Stomach smooth muscle (tissue), 2 donors: ENCODE data around the gene RPRM.
"Not testable (repeated sequence)": the region's sequence is repeated elsewhere in the genome, so short reads cannot be mapped to it uniquely, and the experiment has no call there.

ENCODE experiments used
- H3K27ac ChIP-seq: one replicate; pipeline ENCODE4 v1.7.0; 2013; ENCODE audit warnings: mild to moderate bottlenecking, low read length, inconsistent platforms
- H3K27me3 ChIP-seq, 2 donors: one replicate each; pipeline ENCODE4 v1.7.0; 2013; ENCODE audit warnings: low read length in 2 of 2; ENCODE audit not compliant: insufficient read depth in 2 of 2, control insufficient read depth in 1 of 2
- H3K36me3 ChIP-seq, 2 donors: one replicate each; pipeline ENCODE4 v1.7.0; 2013; ENCODE audit warnings: low read length in 2 of 2; ENCODE audit not compliant: control insufficient read depth in 2 of 2, insufficient read depth in 2 of 2
- H3K4me1 ChIP-seq: one replicate; pipeline ENCODE4 v1.7.0; 2013; ENCODE audit warnings: low read length; ENCODE audit not compliant: control insufficient read depth, insufficient read depth
- H3K4me3 ChIP-seq, 2 donors: one replicate each; pipeline ENCODE4 v1.7.0; 2013; ENCODE audit warnings: low read length in 2 of 2
- H3K9ac ChIP-seq, 2 donors: one replicate each; pipeline ENCODE4 v1.7.0; 2013; ENCODE audit warnings: low read length in 2 of 2, mild to moderate bottlenecking in 1 of 2
- H3K9me3 ChIP-seq, 2 donors: one replicate each; pipeline ENCODE4 v1.7.0; 2013; ENCODE audit warnings: low read length in 2 of 2; ENCODE audit not compliant: control insufficient read depth in 2 of 2
- donor health status: healthy.
- donor health status: Pancreatic carcinoma.

RPRM gene

DNA sequence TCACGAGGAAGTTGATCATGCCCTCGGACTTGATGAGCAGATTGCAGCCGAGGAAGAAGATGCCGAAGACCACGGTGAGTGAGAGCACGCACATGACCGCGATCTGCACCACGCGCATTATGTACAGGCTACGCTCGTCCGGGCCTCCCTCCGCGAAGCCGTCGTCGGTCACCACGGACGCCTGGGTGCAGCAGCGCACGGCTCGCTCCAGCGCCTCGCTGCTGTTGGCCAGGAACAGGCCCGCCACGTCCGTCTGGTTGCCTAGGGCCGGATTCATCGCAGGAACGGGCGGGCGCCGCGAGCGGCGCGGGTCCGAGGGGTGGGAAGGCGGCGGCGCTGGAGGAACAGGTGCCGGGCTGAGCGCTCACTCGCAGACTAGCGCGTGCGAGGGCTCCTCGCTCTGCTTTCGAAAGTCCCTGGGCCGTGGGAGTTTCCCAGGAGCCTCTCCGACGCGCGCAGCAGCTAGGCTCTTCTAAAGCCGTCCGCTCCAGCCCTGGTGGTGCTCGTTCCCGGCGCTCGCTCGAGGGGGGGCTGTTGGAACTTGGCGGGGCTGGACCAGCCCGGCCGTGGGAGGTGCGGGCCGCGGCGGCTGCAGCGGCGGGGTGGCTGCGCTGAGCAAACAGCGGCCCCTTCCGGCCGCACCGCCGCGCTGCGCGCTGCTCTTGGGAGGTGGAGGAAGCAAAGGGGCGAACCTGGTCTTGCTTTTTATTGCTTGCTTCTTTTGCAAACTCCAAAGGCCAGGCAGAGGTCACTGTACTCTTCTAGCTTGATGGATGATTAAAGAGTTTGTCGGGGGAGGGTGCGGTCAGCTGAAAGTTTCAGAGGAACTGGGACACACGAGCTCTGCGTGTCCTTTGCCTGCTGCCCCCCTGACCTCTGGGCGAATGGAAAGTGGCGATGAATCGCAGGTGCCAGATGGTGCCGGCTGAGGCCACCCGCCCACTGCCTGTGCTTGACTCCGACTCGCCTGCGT is at the start of gene RPRM:
Gene RPRM, minus strand, starts transcription at position 474 of the 973 bp plus-strand sequence. Its CDS starts 197 bp downstream, at position 277.
- H3K36me3 ChIP-seq = no peaks in the 10 kb centered on the region
- peak within 1 kb of the TSS; percentile 43 to 70 for H3K9ac ChIP-seq
- peaks cover 0 to 3% of the 10 kb centered on the region in 2 donors for H3K27me3 ChIP-seq
- H3K9me3 ChIP-seq = no peaks in the 10 kb centered on the region
- peak within 1 kb of the TSS; percentile 80 to 86 for H3K4me3 ChIP-seq
- peak within 1 kb of the TSS; percentile 32 for H3K27ac ChIP-seq
- peaks cover 26% of the 10 kb centered on the region for H3K4me1 ChIP-seq

DNA sequence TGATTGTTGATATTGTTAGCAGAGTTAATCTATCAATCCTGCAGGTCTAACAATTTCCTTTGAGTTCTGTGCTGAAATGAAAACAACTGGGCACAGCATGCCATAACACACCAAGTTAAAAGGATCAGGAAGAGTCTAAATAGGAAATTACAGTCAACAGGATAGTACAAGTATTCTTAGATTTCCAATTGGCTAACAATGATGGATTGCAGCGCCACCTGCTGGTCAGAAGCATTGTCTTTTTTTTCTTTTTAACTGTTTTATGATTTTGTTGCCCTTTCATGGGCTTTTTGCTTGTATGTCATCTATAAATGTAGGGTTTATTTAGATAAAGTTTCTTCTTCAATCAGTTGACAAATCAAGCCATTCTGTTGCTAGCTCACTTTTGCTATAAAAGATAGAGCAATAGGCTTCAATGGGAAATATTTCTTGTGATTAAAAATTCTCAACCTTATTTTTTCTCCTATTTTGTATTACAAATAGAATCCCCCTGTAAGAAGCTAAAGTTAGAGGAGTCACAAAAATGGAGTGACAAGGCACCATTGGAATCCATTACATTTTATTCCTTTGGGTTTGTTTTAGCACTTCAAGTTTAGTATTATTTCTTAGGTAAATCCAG is 40.8 kb upstream of the RPRM start:
- Histone ChIP-seq H3K27ac (no peak overlapping the region), H3K9ac (no peak overlapping the region), H3K27me3 (no peaks in the 10 kb centered on the region), H3K36me3 (no peaks in the 10 kb centered on the region), H3K9me3 (no peaks in the 10 kb centered on the region), H3K4me1 (no peaks in the 10 kb centered on the region), H3K4me3 (no peak overlapping the region)

DNA sequence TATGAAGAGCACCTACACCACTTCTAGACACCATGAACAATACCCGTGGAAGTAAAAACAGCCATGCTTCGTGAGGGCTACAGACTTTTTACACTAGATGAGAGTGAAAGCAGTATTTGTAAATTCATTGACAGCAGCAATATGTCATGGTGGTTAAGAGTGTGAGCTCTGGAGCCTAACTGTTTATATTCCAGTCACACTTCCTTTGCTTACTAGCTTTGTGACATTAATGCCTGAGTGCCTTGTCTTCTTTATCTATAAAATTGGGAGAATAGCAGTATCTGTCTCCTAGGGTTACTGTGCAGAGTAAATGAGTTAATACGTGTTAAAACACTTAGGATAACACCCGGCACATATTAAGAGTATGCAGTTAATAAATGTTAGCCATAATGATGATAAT is 33.8 kb upstream of the RPRM start:
- H3K4me1 ChIP-seq = no peaks in the 10 kb centered on the region
- no peaks in the 10 kb centered on the region for H3K36me3 ChIP-seq
- H3K27ac ChIP-seq = no peak overlapping the region
- no peaks in the 10 kb centered on the region for H3K27me3 ChIP-seq
- H3K9me3 ChIP-seq = no peaks in the 10 kb centered on the region
- no peak overlapping the region for H3K4me3 ChIP-seq
- no peak overlapping the region for H3K9ac ChIP-seq

- no peak overlapping the region for H3K9ac ChIP-seq
- no peaks in the 10 kb centered on the region for H3K36me3 ChIP-seq
- no peaks in the 10 kb centered on the region for H3K4me1 ChIP-seq
- no peak overlapping the region for H3K27ac ChIP-seq
- no peak overlapping the region for H3K4me3 ChIP-seq
- H3K27me3 ChIP-seq = no peaks in the 10 kb centered on the region
- no peaks in the 10 kb centered on the region for H3K9me3 ChIP-seq
Measured at GRCh38 chr2:153510996-153511395, 32.4 kb upstream of the RPRM start.

DNA sequence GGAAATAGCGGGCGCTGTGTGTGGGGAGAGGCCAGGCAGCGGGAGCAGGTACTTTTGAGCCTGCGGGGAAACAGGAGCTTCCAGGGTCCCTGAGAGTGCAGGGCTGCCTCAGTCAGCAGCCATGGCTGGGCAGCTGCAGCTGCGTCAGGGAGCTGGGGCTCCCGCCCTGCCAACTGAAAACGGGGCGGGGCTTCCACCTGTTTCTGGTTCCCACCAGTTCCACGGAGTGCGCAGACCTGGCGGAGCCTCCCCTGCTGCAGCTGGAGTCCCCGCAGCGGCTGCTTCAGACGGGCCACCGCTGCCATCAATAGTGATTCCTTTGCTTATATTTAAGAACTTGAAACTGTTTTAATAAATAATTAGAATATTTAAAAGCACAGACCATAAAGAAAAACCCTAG is 30.6 kb upstream of the RPRM start:
- no peak overlapping the region for H3K4me3 ChIP-seq
- no peaks in the 10 kb centered on the region for H3K4me1 ChIP-seq
- no peak overlapping the region for H3K27ac ChIP-seq
- no peak overlapping the region for H3K9ac ChIP-seq
- H3K9me3 ChIP-seq = no peaks in the 10 kb centered on the region
- no peaks in the 10 kb centered on the region for H3K27me3 ChIP-seq
- no peaks in the 10 kb centered on the region for H3K36me3 ChIP-seq

DNA sequence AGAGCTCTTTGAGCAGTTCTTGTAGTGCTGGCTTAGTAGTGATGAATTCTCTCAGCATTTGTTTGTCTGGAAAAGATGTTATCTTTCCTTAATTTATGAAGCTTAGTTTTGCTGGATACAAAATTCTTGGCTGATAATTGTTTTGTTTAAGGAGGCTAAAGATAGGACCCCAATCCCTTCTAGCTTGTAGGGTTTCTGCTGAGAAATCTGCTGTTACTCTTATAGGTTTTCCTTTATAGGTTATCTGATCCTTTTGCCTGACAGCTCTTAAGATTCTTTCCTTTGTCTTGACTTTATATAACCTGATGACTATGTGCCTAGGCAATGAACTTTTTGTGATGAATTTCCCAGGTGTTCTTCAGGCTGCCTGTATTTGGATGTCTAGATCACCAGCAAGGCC is 27.9 kb upstream of the RPRM start:
- not testable (repeated sequence) for H3K4me1 ChIP-seq, H3K27me3 ChIP-seq, H3K27ac ChIP-seq, H3K9me3 ChIP-seq, H3K36me3 ChIP-seq, H3K9ac ChIP-seq, H3K4me3 ChIP-seq

- Histone ChIP-seq H3K4me3 (no peak overlapping the region), H3K27me3 (peaks cover 0 to 2% of the 10 kb centered on the region in 2 donors), H3K36me3 (no peaks in the 10 kb centered on the region), H3K9ac (no peak overlapping the region), H3K27ac (no peak overlapping the region), H3K4me1 (no peaks in the 10 kb centered on the region), H3K9me3 (no peaks in the 10 kb centered on the region)
Measured at GRCh38 chr2:153499439-153499838, 20.9 kb upstream of the RPRM start.

- H3K27ac ChIP-seq = no peak overlapping the region
- no peak overlapping the region for H3K4me3 ChIP-seq
- H3K36me3 ChIP-seq = no peaks in the 10 kb centered on the region
- no peaks in the 10 kb centered on the region for H3K9me3 ChIP-seq
- H3K4me1 ChIP-seq = no peaks in the 10 kb centered on the region
- no peak overlapping the region for H3K9ac ChIP-seq
- peaks cover 0 to 2% of the 10 kb centered on the region in 2 donors for H3K27me3 ChIP-seq
Measured at GRCh38 chr2:153497938-153498629, 19.5 kb upstream of the RPRM start.

- no peak overlapping the region for H3K9ac ChIP-seq
- H3K27ac ChIP-seq = no peak overlapping the region
- peaks cover 0 to 2% of the 10 kb centered on the region in 2 donors for H3K27me3 ChIP-seq
- no peaks in the 10 kb centered on the region for H3K36me3 ChIP-seq
- no peaks in the 10 kb centered on the region for H3K4me1 ChIP-seq
- H3K4me3 ChIP-seq = no peak overlapping the region
- H3K9me3 ChIP-seq = no peaks in the 10 kb centered on the region
Measured at GRCh38 chr2:153495725-153496124, 17.2 kb upstream of the RPRM start.

GRCh38 chr2:153488072-153488471 is 9.5 kb upstream of the RPRM start:
- Histone ChIP-seq H3K4me1 (no peaks in the 10 kb centered on the region), H3K9ac (no peak overlapping the region), H3K9me3 (no peaks in the 10 kb centered on the region), H3K27ac (no peak overlapping the region), H3K36me3 (no peaks in the 10 kb centered on the region), H3K4me3 (no peak overlapping the region), H3K27me3 (no peaks in the 10 kb centered on the region)
